GM21447 (cell line): ENCODE measurements around the gene DSCAML1.

ENCODE experiments used
- ATAC-seq: cut with Tn5 transposase; IDR thresholded peaks from one replicate; pipeline ENCODE4 v1.9.1; 2021; ENCODE audit not compliant: unreplicated experiment

Gene DSCAML1

DNA sequence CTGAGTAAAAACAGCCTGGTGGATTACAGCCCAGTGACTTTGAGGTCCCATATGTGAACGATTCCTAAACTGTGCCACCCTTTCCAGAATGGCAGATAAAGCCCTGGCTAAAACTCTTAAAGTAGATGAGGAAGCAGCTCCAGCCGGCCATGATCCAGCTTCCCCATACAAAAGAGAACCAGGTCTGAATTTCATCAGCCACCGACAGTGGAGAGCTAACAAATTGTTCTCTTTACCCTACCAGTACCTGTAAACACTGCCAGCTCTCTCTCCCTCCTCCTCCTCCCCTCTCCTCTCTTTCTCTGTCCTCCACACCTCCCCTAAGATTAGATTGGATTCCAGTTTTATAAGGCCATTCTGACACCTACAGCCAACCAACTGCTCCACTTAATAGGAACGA lies 176.9 kb downstream of the DSCAML1 start:
- no peak for ATAC-seq

- no peak for ATAC-seq
Observed at GRCh38 chr11:117619661-117620060, 177.4 kb downstream of the DSCAML1 start.

GRCh38 chr11:117618982-117619355 lies 178.0 kb downstream of the DSCAML1 start:
- ATAC-seq = no peak

- ATAC-seq = no peak
Observed at GRCh38 chr11:117618302-117618981, 178.6 kb downstream of the DSCAML1 start.

GRCh38 chr11:117616979-117617378 lies 180.0 kb downstream of the DSCAML1 start:
- ATAC-seq = no peak

DNA sequence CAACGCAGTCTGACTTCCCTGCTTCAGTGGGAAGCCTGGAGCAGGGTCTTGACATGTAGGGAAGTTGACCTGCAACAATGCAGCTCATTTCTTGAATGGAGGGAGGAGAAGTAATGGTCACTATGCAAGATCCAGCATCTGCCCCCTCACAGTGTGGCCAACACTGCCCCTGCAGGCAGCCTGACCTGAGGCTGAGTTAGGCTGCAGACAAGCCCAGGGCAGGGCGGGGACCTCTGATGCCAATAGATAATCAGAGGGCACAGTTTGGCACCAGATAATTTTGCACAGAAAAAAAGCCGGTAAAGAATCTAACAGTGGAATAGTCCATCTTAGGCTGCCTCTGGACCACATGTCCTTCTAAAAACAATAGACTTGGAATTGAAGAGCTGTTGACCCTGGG lies 182.3 kb downstream of the DSCAML1 start:
- no peak for ATAC-seq

DNA sequence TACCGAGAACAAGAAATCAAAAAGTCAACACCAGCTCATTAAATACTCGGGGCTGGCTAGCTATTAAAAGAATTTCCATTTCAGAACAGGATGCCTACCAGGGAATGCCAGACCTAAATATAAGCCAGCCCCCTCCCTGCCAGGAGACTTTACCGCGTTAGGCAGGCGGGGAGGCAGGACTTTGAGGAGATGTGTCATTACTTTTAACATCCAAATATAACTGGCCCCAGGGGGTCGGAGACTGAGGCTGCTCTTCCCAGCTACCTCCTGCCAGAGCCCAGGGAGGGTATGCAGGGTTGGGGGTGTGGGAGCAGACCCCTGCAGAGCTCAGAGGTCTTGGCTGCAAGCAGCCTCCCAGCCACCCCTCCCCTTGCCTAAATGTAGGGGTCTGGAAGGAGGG lies 183.5 kb downstream of the DSCAML1 start:
- ATAC-seq = no peak

DNA sequence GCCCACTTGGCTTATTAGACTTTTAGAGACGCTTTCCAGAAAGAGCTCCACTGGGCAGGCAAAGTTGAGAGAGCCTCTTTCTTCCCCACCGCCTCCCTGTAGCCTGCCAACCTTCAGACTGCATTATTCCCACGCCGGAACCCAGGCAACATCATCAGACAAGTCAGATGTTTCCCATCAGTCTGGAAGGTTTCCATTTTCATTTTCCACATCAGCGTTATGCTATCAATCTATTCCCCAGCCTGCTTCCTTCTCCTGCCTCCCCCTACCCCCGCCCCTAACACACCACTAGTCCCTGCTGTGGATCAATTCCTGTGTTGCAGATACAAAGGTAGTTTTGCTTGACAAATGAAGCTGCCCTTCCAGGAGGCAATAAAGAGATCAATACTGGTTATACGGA lies 184.8 kb downstream of the DSCAML1 start:
- ATAC-seq = no peak

- ATAC-seq = no peak
Observed at GRCh38 chr11:117610901-117611300, 186.1 kb downstream of the DSCAML1 start.

- no peak for ATAC-seq
Observed at GRCh38 chr11:117610045-117610444, 187.0 kb downstream of the DSCAML1 start.

GRCh38 chr11:117607449-117607848 lies 189.6 kb downstream of the DSCAML1 start:
- ATAC-seq = no peak

GRCh38 chr11:117606790-117607189 lies 190.2 kb downstream of the DSCAML1 start:
- no peak for ATAC-seq

GRCh38 chr11:117606211-117606610 lies 190.8 kb downstream of the DSCAML1 start:
- ATAC-seq = no peak

- no peak for ATAC-seq
Observed at GRCh38 chr11:117605331-117605730, 191.7 kb downstream of the DSCAML1 start.

DNA sequence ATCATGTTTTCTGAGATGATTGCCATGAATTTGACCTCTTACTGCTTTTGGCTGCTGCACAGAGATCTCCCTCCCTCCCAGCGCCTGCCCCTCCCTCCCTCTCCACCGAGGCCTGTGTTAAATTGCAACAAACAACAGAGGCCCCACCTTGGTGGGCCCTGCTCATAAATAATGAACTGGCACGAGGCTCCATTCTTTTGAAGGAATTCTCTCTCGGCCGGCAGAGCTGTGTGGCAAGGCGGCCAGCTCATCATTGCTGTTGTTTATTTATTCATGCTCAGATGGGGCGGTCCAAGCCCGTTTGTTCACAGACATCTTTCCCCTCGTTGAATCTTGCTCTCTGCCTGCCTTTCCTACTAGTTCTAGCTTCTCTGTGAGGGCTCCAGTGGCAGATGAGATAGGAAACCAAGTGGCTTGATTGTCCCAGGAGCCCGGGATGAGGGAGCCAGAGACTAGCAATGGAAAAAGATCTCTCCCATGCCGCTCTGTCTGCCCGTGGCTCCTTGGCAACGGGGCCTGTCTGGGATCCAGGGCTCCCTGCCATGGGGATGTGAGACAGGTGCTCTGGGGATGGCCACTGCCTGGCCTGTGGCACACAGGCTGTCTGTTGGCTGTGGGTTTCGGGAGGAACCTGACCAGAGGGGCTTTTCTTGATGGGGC lies 192.6 kb downstream of the DSCAML1 start:
- no peak for ATAC-seq

GRCh38 chr11:117603932-117604331 lies 193.1 kb downstream of the DSCAML1 start:
- ATAC-seq = no peak

DNA sequence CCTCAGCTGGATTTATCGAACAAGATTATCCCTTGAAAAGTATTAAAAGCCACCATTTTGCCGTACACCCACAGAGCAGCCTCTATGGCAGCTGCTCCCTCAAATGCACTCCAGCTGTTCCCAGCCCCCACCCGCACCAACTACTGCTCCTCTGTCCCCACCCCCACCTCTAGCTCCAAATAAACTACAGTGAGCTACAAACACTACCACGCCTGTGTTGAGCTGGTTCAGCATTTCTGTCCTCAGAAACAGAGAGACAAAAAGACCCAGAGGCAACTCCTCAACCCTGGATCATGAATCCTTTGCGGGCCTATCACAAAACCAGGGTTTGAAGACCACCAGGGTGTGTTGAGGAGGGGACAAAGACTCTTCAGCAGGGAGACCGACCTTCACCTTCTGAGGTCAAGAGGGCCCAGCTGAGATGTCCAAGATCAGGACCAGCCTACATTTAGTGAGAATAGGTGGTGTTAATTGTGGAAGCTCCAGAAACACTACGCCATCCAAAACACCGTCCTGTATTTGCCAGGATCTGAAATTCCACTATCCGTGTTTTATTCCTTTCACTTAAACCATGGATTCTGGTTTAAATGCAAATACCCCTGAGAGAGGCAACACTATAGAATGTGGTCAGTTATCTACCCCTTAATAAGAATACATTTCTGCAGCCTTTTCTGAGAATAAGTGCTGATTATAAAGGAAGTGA lies 195.9 kb downstream of the DSCAML1 start:
- ATAC-seq = no peak

DNA sequence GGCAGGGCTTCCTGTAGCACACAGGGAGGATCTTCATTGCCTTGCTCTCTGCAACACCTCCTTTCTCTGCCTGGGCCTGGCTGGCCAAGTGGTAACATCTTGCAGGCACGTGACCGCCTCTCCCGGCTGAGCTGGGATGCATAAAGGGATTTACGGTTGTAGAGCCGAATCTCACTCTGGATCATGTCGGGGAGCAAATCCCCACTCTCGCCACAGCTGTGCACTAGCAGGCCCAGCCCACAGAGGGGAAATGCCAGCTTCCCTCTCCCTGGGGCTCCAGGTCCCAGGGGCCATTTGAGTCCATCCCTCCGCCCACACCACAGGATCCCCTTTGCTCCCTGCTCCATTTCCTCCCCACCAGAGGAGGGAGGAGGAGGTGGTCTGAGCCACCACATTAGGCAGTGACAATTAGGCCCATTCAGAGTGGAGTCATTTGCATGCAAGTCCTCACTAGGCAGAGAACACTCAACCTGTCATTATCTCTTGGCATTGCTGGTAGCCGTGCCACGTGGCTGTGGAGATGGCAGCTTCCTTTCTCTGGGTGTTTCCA lies 196.7 kb downstream of the DSCAML1 start:
- no peak for ATAC-seq

- ATAC-seq = no peak
Observed at GRCh38 chr11:117597071-117597470, 199.9 kb downstream of the DSCAML1 start.

DNA sequence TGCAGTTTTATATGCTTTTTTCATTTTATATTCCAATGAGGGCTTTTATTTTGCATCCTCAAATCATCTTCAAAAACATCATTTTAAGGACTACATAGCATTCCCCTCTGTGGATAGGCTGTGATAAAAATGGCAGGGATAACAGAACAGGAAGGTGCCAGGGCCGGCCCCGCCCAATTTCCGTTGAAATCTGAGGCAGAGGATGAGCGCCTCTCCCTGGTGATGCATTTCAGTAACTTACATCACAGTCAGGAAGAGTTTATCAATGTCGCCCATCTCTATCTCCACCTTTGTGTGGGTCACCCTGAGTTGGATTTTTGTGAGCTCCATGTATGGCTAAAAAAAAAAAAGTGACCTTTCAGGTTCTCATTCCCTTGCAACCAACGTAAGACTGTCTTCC lies 201.6 kb downstream of the DSCAML1 start:
- no peak for ATAC-seq

- ATAC-seq = no peak
Observed at GRCh38 chr11:117594721-117595120, 202.3 kb downstream of the DSCAML1 start.

DNA sequence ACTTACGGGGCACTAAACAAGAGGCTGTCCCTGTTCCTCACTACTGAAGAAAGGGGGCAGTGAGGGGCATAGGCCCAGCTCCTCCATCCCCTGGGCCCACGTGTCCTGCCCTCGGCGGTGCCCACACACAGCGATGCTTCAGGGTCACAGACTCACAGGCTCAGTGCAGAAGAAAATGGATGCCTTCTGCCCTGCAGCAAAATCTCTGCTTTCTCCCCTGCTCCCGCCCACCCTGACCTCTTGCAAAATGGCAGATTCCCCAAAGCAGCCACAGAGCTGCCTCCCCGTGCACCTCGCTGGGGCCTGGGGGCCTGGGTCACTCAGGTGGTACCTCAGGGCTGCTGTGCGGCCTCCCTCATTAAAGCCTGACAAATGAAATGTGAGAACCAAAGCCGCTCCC lies 204.0 kb downstream of the DSCAML1 start:
- ATAC-seq = no peak
